ENCODE data around the gene JADE2. TPM values are rescaled to one million over a fixed set of nuclear protein-coding genes. Genes with fewer than 3 reads are reported as not detected.

The JADE2 gene
- total RNA-seq, 1 experiment from 2014 or later = 39.9 TPM

GRCh38 chr5:134543820-134544614 lies 18.5 kb downstream of the JADE2 start (continued):
- no peak for TF ChIP-seq ZNF274 (IDR thresholded peaks at IDR 0.05; ENCODE audit: low read depth, low read length)
- no peak for TF ChIP-seq TCF7L2 (IDR thresholded peaks at IDR 0.05; ENCODE audit: borderline replicate concordance, extremely low read depth, insufficient read depth, insufficient read length)
- TF ChIP-seq ELF1 (IDR thresholded peaks at IDR 0.05; ENCODE audit: borderline replicate concordance, low read depth) = no peak
- TF ChIP-seq ATF3 (IDR thresholded peaks at IDR 0.05) = no peak
- no peak for TF ChIP-seq YY1 (IDR thresholded peaks at IDR 0.05; ENCODE audit: extremely low read depth, insufficient replicate concordance, low read depth, low read length)
- TF ChIP-seq, protein P1, sequence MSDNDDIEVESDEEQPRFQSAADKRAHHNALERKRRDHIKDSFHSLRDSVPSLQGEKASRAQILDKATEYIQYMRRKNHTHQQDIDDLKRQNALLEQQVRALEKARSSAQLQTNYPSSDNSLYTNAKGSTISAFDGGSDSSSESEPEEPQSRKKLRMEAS (IDR thresholded peaks at IDR 0.05) = no peak
- TF ChIP-seq SRF (IDR thresholded peaks at IDR 0.05; ENCODE audit: low read depth) = no peak
- no peak for TF ChIP-seq POLR2A (IDR thresholded peaks at IDR 0.05; ENCODE audit: borderline replicate concordance, extremely low read depth, insufficient read depth, insufficient read length)
- no peak for TF ChIP-seq JUND (IDR thresholded peaks at IDR 0.05)
- TF ChIP-seq FOSL1 (IDR thresholded peaks at IDR 0.05; ENCODE audit: low read depth) = no peak

DNA sequence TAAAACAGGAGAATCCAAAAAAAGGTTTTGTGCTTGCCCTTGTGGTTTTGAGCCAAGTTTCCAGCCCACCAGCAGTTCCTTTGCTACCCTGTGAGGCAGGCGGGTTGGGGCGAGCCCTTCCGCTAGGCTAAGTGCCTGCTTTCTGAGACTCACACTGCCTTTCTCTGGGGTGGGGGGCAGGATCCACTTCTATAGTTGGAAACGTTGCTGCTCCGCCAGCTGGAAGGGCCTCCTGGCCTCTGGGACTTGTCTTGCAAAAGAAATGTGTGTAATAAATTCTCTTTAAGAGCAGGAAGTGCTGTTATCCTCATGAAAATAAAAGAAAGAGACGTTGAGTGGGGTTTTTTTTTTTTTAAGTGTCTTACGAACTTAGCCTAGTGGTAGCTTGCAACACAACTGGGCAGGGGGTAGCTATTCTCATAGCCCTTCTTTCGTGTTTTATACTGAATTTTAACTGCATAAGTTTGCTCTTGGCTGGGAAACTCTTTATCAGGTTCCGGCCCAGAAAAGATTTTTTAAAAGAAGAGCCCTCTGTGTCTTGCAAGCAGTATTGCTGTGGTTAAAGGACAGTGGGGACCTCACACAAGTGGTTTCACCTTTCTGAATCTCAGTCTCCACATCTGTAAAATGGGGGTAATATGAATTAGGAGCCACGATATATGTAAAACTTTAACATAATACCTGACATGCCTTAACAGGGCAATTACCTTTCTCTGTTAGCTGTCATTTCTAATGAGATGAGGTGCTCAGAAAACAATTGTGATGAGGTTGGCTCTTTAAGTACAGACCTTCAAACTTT lies 19.8 kb downstream of the JADE2 start:
- ChIA-PET RAD21 (ENCODE audit: low non-redundant PET in 1 of 2, low total read pairs in 2 of 2, uncharacterized antibody in 2 of 2, unreplicated experiment in 2 of 2) (no interaction called here), POLR2A (no interaction called here), CTCF (no interaction called here)
- TF ChIP-seq TCF7L2 (IDR thresholded peaks at IDR 0.05; ENCODE audit: borderline replicate concordance, extremely low read depth, insufficient read depth, insufficient read length) (no peak), REST (IDR thresholded peaks at IDR 0.05; ENCODE audit: low read depth) (no peak), EZH2 (IDR thresholded peaks at IDR 0.05) (no peak), FOSL1 (IDR thresholded peaks at IDR 0.05; ENCODE audit: low read depth) (no peak), ELF1 (IDR thresholded peaks at IDR 0.05; ENCODE audit: borderline replicate concordance, low read depth) (no peak)
- TF ChIP-seq, protein P1 (IDR thresholded peaks at IDR 0.05) = no peak
- TF ChIP-seq, protein P2, sequence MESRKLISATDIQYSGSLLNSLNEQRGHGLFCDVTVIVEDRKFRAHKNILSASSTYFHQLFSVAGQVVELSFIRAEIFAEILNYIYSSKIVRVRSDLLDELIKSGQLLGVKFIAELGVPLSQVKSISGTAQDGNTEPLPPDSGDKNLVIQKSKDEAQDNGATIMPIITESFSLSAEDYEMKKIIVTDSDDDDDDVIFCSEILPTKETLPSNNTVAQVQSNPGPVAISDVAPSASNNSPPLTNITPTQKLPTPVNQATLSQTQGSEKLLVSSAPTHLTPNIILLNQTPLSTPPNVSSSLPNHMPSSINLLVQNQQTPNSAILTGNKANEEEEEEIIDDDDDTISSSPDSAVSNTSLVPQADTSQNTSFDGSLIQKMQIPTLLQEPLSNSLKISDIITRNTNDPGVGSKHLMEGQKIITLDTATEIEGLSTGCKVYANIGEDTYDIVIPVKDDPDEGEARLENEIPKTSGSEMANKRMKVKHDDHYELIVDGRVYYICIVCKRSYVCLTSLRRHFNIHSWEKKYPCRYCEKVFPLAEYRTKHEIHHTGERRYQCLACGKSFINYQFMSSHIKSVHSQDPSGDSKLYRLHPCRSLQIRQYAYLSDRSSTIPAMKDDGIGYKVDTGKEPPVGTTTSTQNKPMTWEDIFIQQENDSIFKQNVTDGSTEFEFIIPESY (IDR thresholded peaks at IDR 0.05; ENCODE audit: extremely low read depth, insufficient replicate concordance, low read length) = no peak
- Histone ChIP-seq H3K9me2 (ENCODE audit: insufficient read depth) (no peaks in the 10 kb centered on the region), H3K79me2 (ENCODE audit: insufficient read depth, low read length) (no peaks in the 10 kb centered on the region), H2AFZ (ENCODE audit: low read depth, low read length, poor library complexity, severe bottlenecking) (no peak overlapping the region), H3K27ac (ENCODE audit: low read depth, low read length) (no peak overlapping the region), H3K4me2 (ENCODE audit: low read length) (no peak overlapping the region), H3K9ac (ENCODE audit: low read length) (no peak overlapping the region), H3K4me3 (replicated peaks in 1 of 2; ENCODE audit: low read depth in 1 of 2, low read length in 2 of 2) (no peak overlapping the region), H3K4me1 (ENCODE audit: control insufficient read depth in 1 of 2, insufficient read depth in 2 of 2, low read length in 2 of 2) (no peaks in the 10 kb centered on the region), H4K20me1 (ENCODE audit: insufficient read depth) (no peaks in the 10 kb centered on the region), H3K36me3 (ENCODE audit: control insufficient read depth in 1 of 2, insufficient read depth in 2 of 2, low read length in 2 of 2) (peaks cover 2 to 10% of the 10 kb centered on the region in 2 experiments; a peak in 2 of 4 replicates), H3K27me3 (ENCODE audit: insufficient read depth, low read length) (no peaks in the 10 kb centered on the region), H3K9me3 (ENCODE audit: control insufficient read depth in 1 of 2, insufficient read depth in 1 of 2, low read depth in 1 of 2, low read length in 2 of 2) (no peaks in the 10 kb centered on the region)
- ATAC-seq (no peak), DNase-seq (ENCODE audit: low read depth, low spot score) (no peak)
- no TSS peak for BruUV-seq (replicated peaks)
- intact Hi-C loops (cut with micrococcal nuclease) = no loop called here
